ENCODE results near the gene PLEK. TPM values are rescaled to one million over a fixed set of nuclear protein-coding genes. Genes with fewer than 3 reads are reported as not detected.

Gene PLEK
- total RNA-seq, 2 experiments from 2014 or later = 31.8 to 42.5 TPM

DNA sequence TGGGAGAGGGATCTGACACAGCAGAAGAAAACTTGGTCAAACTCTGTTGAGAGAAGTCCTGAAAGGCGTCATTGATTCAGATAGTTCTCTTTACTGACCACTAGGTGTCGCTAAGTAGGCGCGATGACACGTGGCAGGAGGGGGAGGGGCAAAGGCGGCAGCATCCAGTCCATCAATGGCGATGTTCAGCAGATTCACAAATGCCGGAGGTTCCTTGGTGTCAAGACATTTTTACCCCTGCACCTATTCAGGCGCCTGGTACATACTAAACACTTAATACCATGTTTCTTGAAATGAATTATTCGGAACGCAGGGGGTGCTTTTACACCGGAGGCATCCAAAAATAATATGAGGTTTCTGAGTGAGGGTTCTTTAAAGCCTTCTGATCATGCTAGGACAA, 3.0 kb upstream of the PLEK start:
- ATAC-seq (peak; percentile 81), DNase-seq (peak; percentile 87)
- CTCF ChIA-PET = interaction anchor here (2.6 to 6.0 kb wide), 3 partner anchors 74 to 101 kb away, joined by 7 to 77 read pairs (median 10); no protein-coding TSS in a partner anchor
- H3K36me3 Mint-ChIP-seq = peaks cover 3% of the 10 kb centered on the region
- peaks cover 38% of the 10 kb centered on the region for H3K4me1 Mint-ChIP-seq
- H3K9me3 Mint-ChIP-seq (ENCODE audit: low read depth) = no peaks in the 10 kb centered on the region
- H3K27me3 Mint-ChIP-seq = no peaks in the 10 kb centered on the region
- H3K4me3 Mint-ChIP-seq = peak overlapping the region; percentile 48
- peak overlapping the region; percentile 79 for H3K27ac Mint-ChIP-seq

GRCh38 chr2:68362749-68363148, 2.3 kb upstream of the PLEK start:
- peaks cover 5% of the 10 kb centered on the region for H3K36me3 Mint-ChIP-seq
- ATAC-seq (no peak), DNase-seq (no peak)
- H3K27ac Mint-ChIP-seq = peak overlapping the region; percentile 79
- no peaks in the 10 kb centered on the region for H3K27me3 Mint-ChIP-seq
- H3K4me3 Mint-ChIP-seq = no peak overlapping the region
- CTCF ChIA-PET = interaction anchor here (0.7 to 6.0 kb wide), 5 partner anchors 9 to 101 kb away, joined by 3 to 77 read pairs (median 3); no protein-coding TSS in a partner anchor
- H3K9me3 Mint-ChIP-seq (ENCODE audit: low read depth) = no peaks in the 10 kb centered on the region
- H3K4me1 Mint-ChIP-seq = peaks cover 43% of the 10 kb centered on the region

DNA sequence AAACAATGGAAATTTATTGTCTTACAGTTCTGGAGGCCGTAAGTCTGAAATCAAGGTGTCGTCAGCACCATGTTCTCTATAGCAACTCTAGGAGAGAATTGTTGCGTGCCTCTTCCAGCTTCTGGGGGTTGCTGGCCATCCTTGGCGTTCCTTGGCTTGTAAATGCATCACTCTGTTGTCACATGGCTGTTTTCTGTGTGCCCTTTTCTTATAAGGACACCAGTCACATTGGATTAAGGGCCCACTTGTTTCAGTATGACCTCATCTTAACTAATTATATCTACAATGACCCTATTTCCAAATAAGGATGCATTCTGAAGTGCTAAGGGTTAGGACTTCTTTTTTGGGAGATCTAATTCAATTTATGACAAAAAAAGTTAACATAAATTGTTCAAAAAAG, 1.4 kb upstream of the PLEK start:
- Mint-ChIP-seq H3K4me3 (peak overlapping the region; percentile 81), H3K36me3 (peaks cover 13% of the 10 kb centered on the region), H3K4me1 (peaks cover 53% of the 10 kb centered on the region), H3K27ac (peak overlapping the region; percentile 40), H3K27me3 (no peaks in the 10 kb centered on the region), H3K9me3 (ENCODE audit: low read depth) (peaks cover 3% of the 10 kb centered on the region)
- ATAC-seq (no peak), DNase-seq (no peak)
- CTCF ChIA-PET = interaction anchor here (1.5 to 6.0 kb wide), 2 partner anchors 15 to 78 kb away, joined by 3 to 77 read pairs; no protein-coding TSS in a partner anchor

DNA sequence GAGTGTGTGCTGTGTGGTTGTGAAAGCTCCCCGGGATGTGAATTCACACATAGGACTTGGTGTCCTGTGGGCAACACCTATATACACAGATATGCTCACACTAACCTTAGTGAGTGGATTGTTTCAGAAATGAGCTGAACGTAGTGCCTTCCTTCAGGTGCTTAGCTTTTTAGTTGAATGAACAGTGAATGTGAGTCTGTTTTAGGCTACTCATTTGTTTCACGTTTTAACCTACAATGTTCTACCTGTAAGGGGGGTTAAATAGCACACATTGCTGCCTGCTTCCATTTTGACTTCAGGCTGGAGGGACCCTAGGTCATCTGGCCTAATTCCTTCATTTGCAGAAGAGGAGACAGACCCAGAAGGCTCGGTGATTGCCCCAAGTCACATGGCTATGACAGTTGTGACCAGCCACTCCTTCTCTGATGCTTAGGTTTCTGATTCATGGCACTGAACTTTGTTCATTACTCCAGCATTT, 1.0 kb downstream of the PLEK start:
- peaks cover 6% of the 10 kb centered on the region for H3K9me3 Mint-ChIP-seq (ENCODE audit: low read depth)
- H3K4me3 Mint-ChIP-seq = peak overlapping the region; percentile 81
- peaks cover 69% of the 10 kb centered on the region for H3K4me1 Mint-ChIP-seq
- DNase-seq (peak; percentile 63), ATAC-seq (peak; percentile 43)
- peak overlapping the region; percentile 90 for H3K27ac Mint-ChIP-seq
- peaks cover 27% of the 10 kb centered on the region for H3K36me3 Mint-ChIP-seq
- CTCF ChIA-PET = interaction anchor here (1.1 to 1.9 kb wide), 6 partner anchors 13 to 244 kb away, joined by 3 to 18 read pairs (median 4); no protein-coding TSS in a partner anchor
- H3K27me3 Mint-ChIP-seq = no peaks in the 10 kb centered on the region

DNA sequence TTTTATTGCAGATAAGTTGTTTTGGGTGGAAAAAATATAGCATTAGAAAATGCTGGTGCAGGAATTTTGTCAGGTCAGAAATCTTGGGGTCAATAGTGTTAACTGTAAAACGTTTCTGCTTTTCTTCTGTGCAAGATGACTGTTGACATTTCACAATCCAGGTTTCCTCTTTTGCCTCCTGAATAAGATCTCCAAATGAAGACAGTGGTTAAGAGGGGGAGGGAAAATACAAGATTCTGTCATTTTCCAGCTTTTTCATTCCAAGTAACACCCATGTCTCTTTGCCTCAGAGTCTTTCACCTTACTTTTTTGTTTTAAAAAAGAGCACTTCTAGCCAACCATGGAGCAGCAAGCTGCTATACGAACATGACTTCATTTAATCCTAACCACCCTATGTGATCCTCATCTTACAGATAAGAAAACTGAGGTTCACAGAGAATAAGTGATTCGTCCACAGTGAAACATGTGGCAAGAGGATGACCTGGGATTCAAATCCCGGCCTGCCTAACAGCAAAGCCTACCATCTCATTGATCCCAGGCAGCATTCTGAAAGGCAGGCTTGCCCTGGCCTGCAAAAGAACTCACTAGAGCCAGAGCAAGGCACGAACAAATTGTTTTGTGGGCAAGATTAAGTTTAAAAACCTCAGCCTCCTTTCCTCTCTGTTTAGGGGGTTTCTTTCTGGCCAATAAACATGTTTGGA, 3.0 kb downstream of the PLEK start:
- peak overlapping the region; percentile 46 for H3K27ac Mint-ChIP-seq
- H3K4me3 Mint-ChIP-seq = peak overlapping the region; percentile 81
- H3K36me3 Mint-ChIP-seq = peaks cover 34% of the 10 kb centered on the region
- DNase-seq (no peak), ATAC-seq (no peak)
- H3K4me1 Mint-ChIP-seq = peaks cover 73% of the 10 kb centered on the region
- H3K9me3 Mint-ChIP-seq (ENCODE audit: low read depth) = peaks cover 6% of the 10 kb centered on the region
- CTCF ChIA-PET = interaction anchor here (1.0 to 1.3 kb wide), 3 partner anchors 11 to 73 kb away, joined by 3 to 4 read pairs (median 3); no protein-coding TSS in a partner anchor
- H3K27me3 Mint-ChIP-seq = no peaks in the 10 kb centered on the region

- peaks cover 6% of the 10 kb centered on the region for H3K9me3 Mint-ChIP-seq (ENCODE audit: low read depth)
- ATAC-seq (no peak), DNase-seq (no peak)
- H3K4me1 Mint-ChIP-seq = peaks cover 68% of the 10 kb centered on the region
- peak overlapping the region; percentile 46 for H3K27ac Mint-ChIP-seq
- no peaks in the 10 kb centered on the region for H3K27me3 Mint-ChIP-seq
- peak overlapping the region; percentile 81 for H3K4me3 Mint-ChIP-seq
- CTCF ChIA-PET = interaction anchor here (1.0 to 1.3 kb wide), 3 partner anchors 10 to 73 kb away, joined by 3 to 4 read pairs (median 3); no protein-coding TSS in a partner anchor
- peaks cover 34% of the 10 kb centered on the region for H3K36me3 Mint-ChIP-seq
Measured at GRCh38 chr2:68368654-68369336, 3.7 kb downstream of the PLEK start.

DNA sequence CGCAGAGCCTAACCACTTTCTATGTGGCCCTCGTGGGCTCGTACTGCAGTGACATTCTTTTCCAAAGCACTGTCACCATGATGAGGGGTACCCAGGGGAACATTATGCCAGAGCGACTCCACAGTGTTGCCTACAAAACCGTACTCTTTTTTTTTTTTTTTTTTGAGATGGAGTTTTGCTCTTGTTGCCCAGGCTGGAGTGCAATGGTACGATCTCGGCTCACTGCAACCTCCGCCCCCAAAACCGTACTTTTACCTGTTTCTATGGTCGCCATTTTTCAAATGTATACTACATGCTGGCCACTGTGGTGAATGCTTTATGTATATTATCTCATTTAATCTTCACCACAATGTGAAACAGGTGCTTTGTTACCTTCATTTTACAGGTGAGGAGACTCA, 4.3 kb downstream of the PLEK start:
- CTCF ChIA-PET = interaction anchor here (1.0 to 1.3 kb wide), 2 partner anchors 9 to 72 kb away, joined by 3 to 4 read pairs; no protein-coding TSS in a partner anchor
- no peak for DNase-seq

DNA sequence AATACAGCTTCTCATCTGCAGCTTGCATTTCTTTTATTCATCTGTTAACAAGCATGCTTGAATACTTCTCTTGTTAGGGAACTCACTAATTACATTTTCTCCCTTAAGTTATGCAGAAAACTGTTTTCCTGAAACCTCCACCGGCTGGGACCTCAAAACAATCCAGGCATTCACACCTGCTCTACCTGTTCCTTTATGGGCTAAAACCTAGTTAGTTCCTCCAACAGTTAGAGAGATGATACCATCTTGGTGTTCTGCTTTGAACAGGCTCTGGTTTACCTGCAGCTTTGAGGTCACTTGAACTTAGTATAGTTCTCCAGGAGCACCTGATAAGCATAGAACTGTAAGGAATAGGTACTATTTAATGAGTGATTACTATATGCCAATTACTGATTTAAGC, 6.1 kb downstream of the PLEK start:
- H3K36me3 Mint-ChIP-seq = peaks cover 35% of the 10 kb centered on the region

More for the DNA sequence above, 4.3 kb downstream of the PLEK start:
- no peak overlapping the region for H3K27ac Mint-ChIP-seq
- peaks cover 36% of the 10 kb centered on the region for H3K36me3 Mint-ChIP-seq
- H3K4me3 Mint-ChIP-seq = no peak overlapping the region
- no peaks in the 10 kb centered on the region for H3K27me3 Mint-ChIP-seq
- peaks cover 62% of the 10 kb centered on the region for H3K4me1 Mint-ChIP-seq
- ATAC-seq = no peak
- peaks cover 6% of the 10 kb centered on the region for H3K9me3 Mint-ChIP-seq (ENCODE audit: low read depth)

DNA sequence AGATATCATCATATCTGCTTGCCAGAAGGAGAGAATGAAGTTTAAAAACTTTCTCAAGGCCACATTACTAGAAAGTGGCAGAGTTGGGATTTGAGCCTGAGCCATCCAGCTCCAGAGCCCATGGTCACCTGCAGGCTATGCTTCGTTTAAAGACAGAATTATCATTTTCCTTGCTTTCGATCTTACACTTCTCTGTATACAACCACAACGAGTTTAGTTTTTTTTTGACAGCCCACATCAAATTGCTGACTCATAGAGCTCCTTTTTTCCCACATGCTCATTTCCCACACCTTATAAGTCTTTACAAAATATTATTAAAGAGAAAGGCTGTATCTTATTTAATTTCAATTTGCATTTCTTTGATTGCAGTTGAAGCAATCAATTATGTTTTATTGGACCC, 6.5 kb downstream of the PLEK start:
- Mint-ChIP-seq H3K4me3 (peak overlapping the region; percentile 17), H3K27ac (peak overlapping the region; percentile 38), H3K36me3 (peaks cover 35% of the 10 kb centered on the region), H3K27me3 (no peaks in the 10 kb centered on the region), H3K9me3 (ENCODE audit: low read depth) (peaks cover 6% of the 10 kb centered on the region), H3K4me1 (peaks cover 63% of the 10 kb centered on the region)
- ATAC-seq = peak; percentile 82
- DNase-seq = no peak
- CTCF ChIA-PET = interaction anchor here (0.9 to 1.7 kb wide), 6 partner anchors 9 to 73 kb away, joined by 3 to 10 read pairs (median 3); no protein-coding TSS in a partner anchor

More for the DNA sequence above, 6.1 kb downstream of the PLEK start:
- ATAC-seq = peak; percentile 7
- Mint-ChIP-seq H3K4me3 (peak overlapping the region; percentile 17), H3K4me1 (peaks cover 66% of the 10 kb centered on the region), H3K9me3 (ENCODE audit: low read depth) (peaks cover 6% of the 10 kb centered on the region), H3K27ac (peak overlapping the region; percentile 38), H3K27me3 (no peaks in the 10 kb centered on the region)
- DNase-seq = no peak
- CTCF ChIA-PET = interaction anchor here (1.1 to 1.7 kb wide), 5 partner anchors 10 to 73 kb away, joined by 3 to 10 read pairs (median 3); no protein-coding TSS in a partner anchor

DNA sequence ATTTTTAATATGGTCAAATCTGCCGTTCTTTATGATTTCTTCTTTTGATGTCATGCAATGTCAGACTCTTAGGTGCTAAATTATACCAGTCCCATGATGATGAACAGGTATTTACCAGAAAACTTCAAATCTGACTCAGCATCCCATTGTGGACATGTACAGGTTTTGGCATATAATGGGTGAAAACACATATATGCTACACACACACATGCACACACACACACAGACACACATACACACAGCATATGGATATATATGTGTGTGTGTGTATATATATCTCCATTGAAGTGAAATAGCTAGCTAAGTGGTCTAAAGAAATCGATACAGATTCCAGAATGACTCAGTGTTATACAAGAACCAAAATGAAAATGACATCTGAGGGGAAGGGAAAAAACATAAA, 7.4 kb downstream of the PLEK start:
- DNase-seq (no peak), ATAC-seq (no peak)
- H3K4me1 Mint-ChIP-seq = peaks cover 68% of the 10 kb centered on the region
- peaks cover 6% of the 10 kb centered on the region for H3K9me3 Mint-ChIP-seq (ENCODE audit: low read depth)
- H3K36me3 Mint-ChIP-seq = peaks cover 36% of the 10 kb centered on the region
- CTCF ChIA-PET = interaction anchor here (0.9 to 1.7 kb wide), 2 partner anchors 10 to 67 kb away, joined by 3 read pairs; no protein-coding TSS in a partner anchor
- peak overlapping the region; percentile 22 for H3K27ac Mint-ChIP-seq
- no peaks in the 10 kb centered on the region for H3K27me3 Mint-ChIP-seq
- H3K4me3 Mint-ChIP-seq = no peak overlapping the region

DNA sequence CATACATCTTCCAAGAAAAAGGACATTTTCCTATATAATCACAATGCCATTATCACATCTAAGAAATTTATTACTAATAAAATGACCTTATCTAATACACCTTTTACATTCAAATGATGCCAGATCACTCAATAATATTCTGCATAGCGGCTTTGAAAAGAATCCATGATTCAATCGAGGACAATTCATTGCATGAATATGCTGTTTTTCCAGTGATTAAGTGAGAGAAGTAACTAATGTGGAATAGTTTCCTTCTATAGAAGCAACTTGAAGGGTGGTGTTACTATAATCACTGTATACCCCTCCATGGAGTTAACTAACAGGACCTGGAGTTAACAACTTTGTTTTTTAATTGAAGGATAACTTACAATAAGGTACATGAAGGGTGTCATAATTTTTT, 9.1 kb downstream of the PLEK start:
- no peak for DNase-seq
- Mint-ChIP-seq H3K36me3 (peaks cover 29% of the 10 kb centered on the region), H3K27me3 (no peaks in the 10 kb centered on the region), H3K27ac (no peak overlapping the region), H3K4me1 (peaks cover 63% of the 10 kb centered on the region), H3K9me3 (ENCODE audit: low read depth) (no peaks in the 10 kb centered on the region), H3K4me3 (no peak overlapping the region)
- ATAC-seq = no peak
- CTCF ChIA-PET = no interaction called here

GRCh38 chr2:68375582-68375981, 10.5 kb downstream of the PLEK start:
- DNase-seq (no peak), ATAC-seq (no peak)
- peaks cover 71% of the 10 kb centered on the region for H3K4me1 Mint-ChIP-seq
- no peak overlapping the region for H3K4me3 Mint-ChIP-seq
- CTCF ChIA-PET = no interaction called here
- H3K27ac Mint-ChIP-seq = no peak overlapping the region
- no peaks in the 10 kb centered on the region for H3K27me3 Mint-ChIP-seq
- peaks cover 28% of the 10 kb centered on the region for H3K36me3 Mint-ChIP-seq
- H3K9me3 Mint-ChIP-seq (ENCODE audit: low read depth) = no peaks in the 10 kb centered on the region

GRCh38 chr2:68377137-68377780, 12.2 kb downstream of the PLEK start:
- Mint-ChIP-seq H3K27ac (peak overlapping the region; percentile 29), H3K4me1 (peaks cover 60% of the 10 kb centered on the region), H3K9me3 (ENCODE audit: low read depth) (no peaks in the 10 kb centered on the region), H3K4me3 (peak overlapping the region; percentile 2), H3K27me3 (no peaks in the 10 kb centered on the region), H3K36me3 (peaks cover 41% of the 10 kb centered on the region)
- no peak for DNase-seq
- no peak for ATAC-seq
- CTCF ChIA-PET = no interaction called here

All from activated CD8-positive, alpha-beta memory T cell treated with anti-CD3 and anti-CD28 coated beads, Interleukin-2, amount 10 ng/mL, durations not matched to agents 7 days and 5 days (primary cell).